GM12878 (cell line): ENCODE results near the gene GPR107. TPM values are rescaled to one million over a fixed set of nuclear protein-coding genes. Genes with fewer than 3 reads are reported as not detected.

Source experiments
- ATAC-seq: fragments of 200-7000 bp; cut with Tn5 transposase; 3 replicates; pipeline ENCODE4 v1.9.1; 2020; ENCODE audit warnings: mild to moderate bottlenecking, moderate library complexity
- BruUV-seq: library from RNA; stranded (reverse); fragments of 400-500 nt; replicated peaks from 2 replicates; lab custom pipeline; 2021; lab: Mats Ljungman, UMichigan
- CTCF ChIA-PET: fragments of 300-600 bp; sonication (Branson Sonifier 250); formaldehyde crosslinking; extraction: SDS; loops from one replicate; lab custom pipeline; 2021; ENCODE audit warnings: inconsistent platforms; lab: Yijun Ruan, JAX
- POLR2A ChIA-PET: fragments of 350-600 bp; formaldehyde crosslinking; extraction: SDS; loops from one replicate; lab custom pipeline; 2021; ENCODE audit warnings: inconsistent platforms; lab: Charles Lee
- RAD21 ChIA-PET: fragments of 300-600 bp; sonication (Branson Sonifier 250); formaldehyde crosslinking; loops from one replicate; lab custom pipeline; 2023; ENCODE audit warnings: antibody characterized with exemption; ENCODE audit not compliant: unreplicated experiment; lab: Charles Lee
- SMC1A ChIA-PET: fragments of 300-600 bp; sonication (Branson Sonifier 250); formaldehyde crosslinking; loops from one replicate; lab custom pipeline; 2023; ENCODE audit not compliant: unreplicated experiment, uncharacterized antibody; lab: Charles Lee
- DNase-seq: peaks from one replicate; pipeline ENCODE4 v3.0.0-alpha.2; 2011; ENCODE audit warnings: low read depth, low spot score
- FAIRE-seq: peaks from 3 replicates; lab custom pipeline; 2011; peaks lifted over from hg19 to GRCh38; lab: Jason Lieb, UNC
- H2AFZ ChIP-seq: 2 replicates; pipeline ENCODE4 v1.6.0; 2011; ENCODE audit warnings: low read depth, low read length, control low read depth; ENCODE audit not compliant: control insufficient read depth
- H3K27ac ChIP-seq: 2 replicates; pipeline ENCODE4 v1.5.1; 2011; ENCODE audit warnings: control low read depth; ENCODE audit not compliant: control insufficient read depth, insufficient read depth
- H3K27me3 ChIP-seq, 2 experiments: replicated peaks in 1 of 2; 2 replicates each; pipeline versions ENCODE4 v1.6.0 to v1.6.1; 2011; ENCODE audit warnings: low read length in 1 of 2; ENCODE audit not compliant: control insufficient read depth in 2 of 2, insufficient read depth in 2 of 2
- H3K36me3 ChIP-seq, 2 experiments: 2 replicates each; pipeline ENCODE4 v1.5.1; 2011; ENCODE audit warnings: low read length in 1 of 2; ENCODE audit not compliant: control insufficient read depth in 2 of 2, insufficient read depth in 2 of 2
- H3K4me1 ChIP-seq: 2 replicates; pipeline ENCODE4 v1.6.1; 2011; ENCODE audit warnings: mild to moderate bottlenecking, low read length, moderate library complexity, mixed read lengths; ENCODE audit not compliant: control insufficient read depth, insufficient read depth
- H3K4me2 ChIP-seq: 2 replicates; pipeline ENCODE4 v1.6.0; 2011; ENCODE audit warnings: control low read depth; ENCODE audit not compliant: control insufficient read depth, insufficient read depth
- H3K4me3 ChIP-seq: fragments of 200-600 bp; sonication (generic); 2 replicates; pipeline ENCODE4 v1.5.1; 2016
- H3K79me2 ChIP-seq: 2 replicates; pipeline ENCODE4 v1.6.0; 2011; ENCODE audit warnings: low read length; ENCODE audit not compliant: control insufficient read depth, insufficient read depth
- H3K9ac ChIP-seq: 2 replicates; pipeline ENCODE4 v1.8.0; 2011; ENCODE audit warnings: low read length, control low read depth, mixed read lengths; ENCODE audit not compliant: control insufficient read depth, insufficient read depth
- H3K9me3 ChIP-seq: replicated peaks from 3 replicates; pipeline ENCODE4 v1.5.1; 2011; ENCODE audit warnings: mild to moderate bottlenecking, low read length; ENCODE audit not compliant: control insufficient read depth, insufficient read depth
- H4K20me1 ChIP-seq: 2 replicates; pipeline ENCODE4 v1.6.0; 2011; ENCODE audit not compliant: control insufficient read depth, insufficient read depth
- CEBPB ChIP-seq, 2 experiments: fragments of 150-350 bp in 1 of 2; IDR thresholded peaks; 2 replicates each; pipeline ENCODE4 v1.6.1; 2012 to 2014; ENCODE audit warnings: low read depth in 2 of 2, low read length in 2 of 2, borderline replicate concordance in 1 of 2, inconsistent platforms in 1 of 2
- CTCF ChIP-seq, 3 experiments: IDR thresholded peaks in 2 of 3; conservative IDR thresholded peaks in 1 of 3; 2 replicates each; pipeline ENCODE4 v1.5.1; 2011; ENCODE audit warnings: low read depth in 3 of 3, low read length in 3 of 3, mild to moderate bottlenecking in 3 of 3, control low read depth in 2 of 3, moderate library complexity in 2 of 3, inconsistent platforms in 1 of 3, mixed read lengths in 1 of 3; ENCODE audit not compliant: control insufficient read depth in 2 of 3, insufficient read depth in 1 of 3; ENCODE audit errors: extremely low read depth in 1 of 3
- EED ChIP-seq: sonication (generic); IDR thresholded peaks from 2 replicates; pipeline ENCODE4 v1.6.1; 2016; ENCODE audit warnings: antibody characterized with exemption, low read depth
- IKZF1 ChIP-seq: fragments of 450-650 bp; conservative IDR thresholded peaks from 2 replicates; pipeline ENCODE4 v1.6.1; 2017; ENCODE audit warnings: antibody characterized with exemption, mild to moderate bottlenecking
- IKZF2 ChIP-seq, 2 experiments: fragments of 450-650 bp; IDR thresholded peaks; 2 replicates each; pipeline ENCODE4 v1.6.1; 2017; ENCODE audit warnings: mild to moderate bottlenecking in 2 of 2, moderate library complexity in 2 of 2
- RBBP5 ChIP-seq: fragments of 200-600 bp; sonication (generic); conservative IDR thresholded peaks from 2 replicates; pipeline ENCODE4 v1.6.1; 2016
- SMARCA5 ChIP-seq: fragments of 450-650 bp; IDR thresholded peaks from 2 replicates; pipeline ENCODE4 v1.6.1; 2017; ENCODE audit warnings: mild to moderate bottlenecking
- SPI1 ChIP-seq: IDR thresholded peaks from 2 replicates; pipeline ENCODE4 v1.6.1; 2011; ENCODE audit warnings: low read depth, mild to moderate bottlenecking, low read length, moderate library complexity, borderline replicate concordance; ENCODE audit not compliant: insufficient read depth
- ZNF217 ChIP-seq: fragments of 450-650 bp; IDR thresholded peaks from 2 replicates; pipeline ENCODE4 v1.6.1; 2017; ENCODE audit warnings: antibody characterized with exemption, mild to moderate bottlenecking
- WGBS: methylation state at CpG from one replicate; pipeline ENCODE4 v1.1.6; 2016; ENCODE audit warnings: low lambda C conversion rate; ENCODE audit not compliant: insufficient replicate concordance, insufficient coverage; ENCODE audit errors: missing lambda C conversion rate; 5-methylcytosine and 5-hydroxymethylcytosine counted together
- in situ Hi-C: fragments of 300-500 bp; cut with MboI; formaldehyde crosslinking; loops from 9 replicates; pipeline ENCODE4 v1.14.3; 2018; ENCODE audit warnings: mixed read lengths
- intact Hi-C: fragments of 100-400 bp; cut with micrococcal nuclease; formaldehyde crosslinking; loops from one replicate; pipeline ENCODE4 v1.14.2; 2022; ENCODE audit not compliant: unreplicated experiment
- polyA plus RNA-seq, 11 experiments: library from polyadenylated mRNA; depleted of rRNA in 4 of 11; unstranded in 6 of 11; stranded (reverse) in 5 of 11; fragments of >200 nt; fragmentation: Nextera tagmentation in 4 of 11; fragmentation: Illumina TruSeq in 1 of 11; extraction: Ambion mirVana in 4 of 11; extraction: Trizol in 1 of 11; gene quantifications; 1 replicate in 1 of 11; 2 replicates in 10 of 11; pipeline versions ENCODE4 v1.2.1 to v1.2.3, GENCODE V29; 2011 to 2016; ENCODE audit warnings: inconsistent platforms in 2 of 11, missing spikeins in 2 of 11, low read depth in 1 of 11
- total RNA-seq, 4 experiments: library from RNA; depleted of rRNA in 3 of 4; stranded (reverse); fragments of >200 nt in 3 of 4; fragmentation: Illumina TruSeq in 1 of 4; extraction: Trizol in 1 of 4; gene quantifications; 2 replicates each; pipeline versions ENCODE4 v1.2.1 to v1.2.3, GENCODE V29; 2013 to 2021

GPR107 gene
- total and polyA plus RNA-seq, 10 of the 15 experiments (the other 5 are each of a cell fraction or from before 2014, with no cell fraction given): 2.7 to 21.4 (median 10.6) TPM

DNA sequence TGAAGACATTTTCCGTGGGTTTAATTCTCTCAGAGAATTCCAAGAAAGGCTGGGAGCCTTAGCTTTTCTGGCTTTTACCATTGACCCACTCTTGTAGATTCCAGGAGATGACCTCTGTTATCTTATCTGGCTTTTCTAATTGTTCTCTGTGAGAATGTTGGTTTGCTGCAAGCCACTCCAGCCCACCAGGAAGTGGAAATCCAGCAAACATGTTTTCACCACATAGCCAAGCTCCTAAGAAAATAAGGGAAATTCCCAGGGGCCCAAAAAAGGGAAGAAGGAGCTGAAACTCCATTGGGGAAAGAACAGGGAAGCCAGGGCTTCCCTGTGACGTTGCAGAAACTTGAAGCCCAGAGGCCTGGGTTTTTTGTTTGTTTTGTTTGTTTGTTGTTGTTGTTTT is 19.7 kb downstream of the GPR107 start:
- Histone ChIP-seq H3K9ac (peak overlapping the region; percentile 11; the same call in 1 of the 2 replicates), H3K9me3 (no peaks in the 10 kb centered on the region), H3K4me3 (peak overlapping the region; percentile 37; the same call in 1 of the 2 replicates), H3K79me2 (peaks cover 53% of the 10 kb centered on the region), H4K20me1 (no peaks in the 10 kb centered on the region; the same call in 1 of the 2 replicates), H3K4me2 (peak overlapping the region; percentile 32), H2AFZ (no peak overlapping the region), H3K36me3 (peaks cover 3 to 8% of the 10 kb centered on the region in 2 experiments), H3K27ac (peak overlapping the region; percentile 89), H3K4me1 (peaks cover 19% of the 10 kb centered on the region), H3K27me3 (no peaks in the 10 kb centered on the region)
- RAD21 ChIA-PET: no interaction called here
- no peak for FAIRE-seq
- DNase-seq: no peak
- intact Hi-C loops: no loop called here
- POLR2A ChIA-PET: no interaction called here
- ATAC-seq: peak; percentile 30
- CTCF ChIA-PET: interaction anchor here (2.3 kb wide), 1 partner anchor 188 kb away, joined by 9 read pairs; no protein-coding TSS in a partner anchor
- BruUV-seq: no TSS peak
- in situ Hi-C loops: no loop called here
- WGBS: 8% methylated on average over 2 of the region's 2 CpGs
- TF ChIP-seq IKZF2 (IDR thresholded peaks at IDR 0.05) (peak in 1 of 2 experiments; percentile 31; a peak in 3 of 4 replicates), ZNF217 (no peak), SPI1 (peak; percentile 25; the same call in 1 of the 2 replicates), IKZF1 (peak; percentile 63; the same call in 1 of the 2 replicates), SMARCA5 (0 out of 2 replicates have a peak, but pooled peaks have one; percentile 22), EED (peak; percentile 32; the same call in 1 of the 2 replicates), CEBPB (IDR thresholded peaks at IDR 0.05; ENCODE audit: borderline replicate concordance in 1 of 2, low read depth in 2 of 2, low read length in 2 of 2) (no peak)
- SMC1A ChIA-PET: interaction anchor here (1.8 kb wide), 1 partner anchor 29 kb away, joined by 6 read pairs; no protein-coding TSS in a partner anchor

DNA sequence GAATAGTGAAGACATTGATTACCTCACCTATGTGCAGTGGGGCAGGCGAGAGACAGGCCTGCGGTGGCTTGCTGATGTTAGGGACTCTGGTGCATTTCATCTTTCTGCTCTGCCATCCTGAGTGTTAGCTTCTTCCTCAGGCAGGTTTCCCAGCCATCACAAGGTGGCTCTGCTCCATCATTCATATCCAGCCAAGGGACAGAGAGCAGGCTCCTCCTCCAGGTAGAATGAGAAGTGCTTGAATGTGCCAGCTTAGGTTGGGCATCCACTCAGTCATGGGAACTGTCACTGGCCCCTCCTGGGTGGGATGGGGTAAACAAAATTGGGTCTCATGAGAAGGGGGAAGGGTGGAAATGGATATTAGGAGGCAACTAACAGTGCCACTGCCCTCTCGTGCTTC is 24.8 kb downstream of the GPR107 start:
- BruUV-seq: TSS peak; percentile 58
- Histone ChIP-seq H3K4me2 (no peak overlapping the region), H4K20me1 (no peaks in the 10 kb centered on the region; the same call in 1 of the 2 replicates), H3K4me1 (peaks cover 4% of the 10 kb centered on the region), H3K36me3 (peaks cover 11 to 15% of the 10 kb centered on the region in 2 experiments), H3K4me3 (no peak overlapping the region), H2AFZ (no peak overlapping the region), H3K27ac (no peak overlapping the region), H3K79me2 (peaks cover 11% of the 10 kb centered on the region), H3K9me3 (no peaks in the 10 kb centered on the region), H3K9ac (no peak overlapping the region), H3K27me3 (no peaks in the 10 kb centered on the region)
- no peak for TF ChIP-seq RBBP5
- TF ChIP-seq CTCF (IDR thresholded peaks at IDR 0.05 in 2 of 3, conservative IDR thresholded peaks at IDR 0.05 in 1 of 3; ENCODE audit: control insufficient read depth in 2 of 3, extremely low read depth in 1 of 3, insufficient read depth in 1 of 3, low read depth in 3 of 3, low read length in 3 of 3): peak in 1 of 3 experiments; percentile 5; a peak in 1 of 6 replicates
- intact Hi-C loops (no loop called here), in situ Hi-C loops (no loop called here)
- 83% methylated on average over 3 of the region's 3 CpGs for WGBS
- no peak for ATAC-seq
- RAD21 ChIA-PET: no interaction called here
- SMC1A ChIA-PET: interaction anchor here (0.6 to 1.4 kb wide), 2 partner anchors 11 to 122 kb away, joined by 3 read pairs; no protein-coding TSS in a partner anchor
- no peak for FAIRE-seq
- POLR2A ChIA-PET: no interaction called here
- DNase-seq: no peak
- CTCF ChIA-PET: interaction anchor here (0.7 to 0.9 kb wide), 2 partner anchors 121 to 263 kb away, joined by 3 to 4 read pairs; no protein-coding TSS in a partner anchor
